ENCODE results near the gene BICRAL. TPM values are rescaled to one million over a fixed set of nuclear protein-coding genes. Genes with fewer than 3 reads are reported as not detected.

The BICRAL gene
- total and polyA plus RNA-seq, 9 of the 15 experiments (the other 6 are each of a cell fraction or from before 2014, with no cell fraction given) = 1.2 to 11.9 (median 5.6) TPM

- TF ChIP-seq ZNF512 (tag; IDR thresholded peaks at IDR 0.05) (no peak), NFIC (IDR thresholded peaks at IDR 0.05) (no peak), CBX2 (IDR thresholded peaks at IDR 0.05; ENCODE audit: insufficient read depth, low read length, poor library complexity, severe bottlenecking) (no peak), HDGF (IDR thresholded peaks at IDR 0.05) (0 out of 2 replicates have a peak, but pooled peaks have one; percentile 18), GABPB2 (CRISPR knock-in tag; conservative IDR thresholded peaks at IDR 0.05) (no peak), ZNF583 (CRISPR knock-in tag; IDR thresholded peaks at IDR 0.05) (0 out of 2 replicates have a peak, but pooled peaks have one; percentile 12), RBM22 (IDR thresholded peaks at IDR 0.05; ENCODE audit: low read depth, low read length, poor library complexity, severe bottlenecking) (no peak), MNT (conservative IDR thresholded peaks at IDR 0.05) (no peak), MLX (CRISPR knock-in tag; conservative IDR thresholded peaks at IDR 0.05) (0 out of 4 replicates have a peak, but pooled peaks of 1 of the 2 experiments have one; percentile 24), ZNF695 (CRISPR knock-in tag; IDR thresholded peaks at IDR 0.05) (peak; percentile 70; the same call in 1 of the 2 replicates), BCLAF1 (IDR thresholded peaks at IDR 0.05; ENCODE audit: borderline replicate concordance in 1 of 2, control insufficient read depth in 1 of 2, low read depth in 2 of 2, low read length in 1 of 2) (no peak), PHTF2 (CRISPR knock-in tag; IDR thresholded peaks at IDR 0.05) (no peak), NRF1 (conservative IDR thresholded peaks at IDR 0.05 in 1 of 2, IDR thresholded peaks at IDR 0.05 in 1 of 2) (peak in 1 of 2 experiments; percentile 29; a peak in 2 of 4 replicates), RREB1 (CRISPR knock-in tag; IDR thresholded peaks at IDR 0.05) (peak; percentile 59; the same call in 1 of the 2 replicates)
Measured at GRCh38 chr6:42745083-42745639, 36.7 kb upstream of the BICRAL start (continued).

Data from K562 (cell line).